Upper lobe of right lung (tissue), 1 donor: ENCODE results near the gene RPS25. TPM values are rescaled to one million over a fixed set of nuclear protein-coding genes. Genes with fewer than 3 reads are reported as not detected.

Experiments used
- ATAC-seq: fragments of 200-7000 bp; cut with Tn5 transposase; one replicate; pipeline ENCODE4 v1.9.1; 2020; ENCODE audit warnings: mild to moderate bottlenecking, moderate library complexity
- DNase-seq: peaks from one replicate; pipeline ENCODE4 v3.0.0-alpha.2; 2020
- H3K27ac ChIP-seq: fragments of 200-600 bp; one replicate; pipeline ENCODE4 v1.8.0; 2022
- H3K27me3 ChIP-seq: fragments of 200-600 bp; one replicate; pipeline ENCODE4 v1.8.0; 2022; ENCODE audit warnings: mild to moderate bottlenecking
- H3K36me3 ChIP-seq: fragments of 200-600 bp; one replicate; pipeline ENCODE4 v1.8.0; 2022
- H3K4me1 ChIP-seq: fragments of 200-600 bp; one replicate; pipeline ENCODE4 v1.8.0; 2022
- H3K4me3 ChIP-seq: fragments of 200-600 bp; one replicate; pipeline ENCODE4 v1.8.0; 2022; ENCODE audit warnings: mild to moderate bottlenecking
- H3K9me3 ChIP-seq: fragments of 200-600 bp; one replicate; pipeline ENCODE4 v1.8.0; 2022
- CTCF ChIP-seq: fragments of 200-600 bp; IDR thresholded peaks from one replicate; pipeline ENCODE4 v1.8.0; 2022; ENCODE audit warnings: antibody characterized with exemption
- intact Hi-C: fragments of 100-400 bp; cut with DNase I; formaldehyde crosslinking; loops from one replicate; pipeline ENCODE4 v1.11.0; 2022
- total RNA-seq: library from RNA; stranded (reverse); fragmentation: NEBNext Ultra II Directional; extraction: Animal tissue kit (Norgen Biotek cat#: 25700); gene quantifications from one replicate; pipeline ENCODE4 v1.2.1, GENCODE V29; 2021
- donor health status: DM: no; HTN: yes; CAD: no; lungs with severe emphysema.

Gene RPS25
- total RNA-seq, 1 donor from 2014 or later, result 850 TPM

GRCh38 chr11:119030329-119031047 is 12.3 kb upstream of the RPS25 start, which contains the start of gene SLC37A4:
Gene SLC37A4 (minus strand): TSS chr11:119030877.
- DNase-seq (peak; percentile 99), ATAC-seq (peak; percentile 98)
- Histone ChIP-seq H3K4me3 (peak within 1 kb of the TSS; percentile 71), H3K36me3 (peaks cover 6% of the 10 kb centered on the region), H3K9me3 (no peaks in the 10 kb centered on the region), H3K27me3 (no peaks in the 10 kb centered on the region), H3K27ac (peak within 1 kb of the TSS; percentile 69), H3K4me1 (peaks cover 18% of the 10 kb centered on the region)
- no peak for TF ChIP-seq CTCF
- intact Hi-C loops, result no loop called here

- intact Hi-C loops, result no loop called here
- Histone ChIP-seq H3K27me3 (no peaks in the 10 kb centered on the region), H3K4me3 (peak overlapping the region; percentile 71), H3K36me3 (peaks cover 10% of the 10 kb centered on the region), H3K4me1 (peaks cover 20% of the 10 kb centered on the region), H3K9me3 (no peaks in the 10 kb centered on the region), H3K27ac (peak overlapping the region; percentile 69)
- TF ChIP-seq CTCF, result no peak
- ATAC-seq (no peak), DNase-seq (no peak)
These were observed 11.8 kb upstream of the RPS25 start for GRCh38 chr11:119030029-119030328.

- H3K4me3 ChIP-seq, result peak overlapping the region; percentile 71
- peak; percentile 2 for ATAC-seq
- peaks cover 15% of the 10 kb centered on the region for H3K36me3 ChIP-seq
- H3K9me3 ChIP-seq, result no peaks in the 10 kb centered on the region
- no peak for TF ChIP-seq CTCF
- intact Hi-C loops, result no loop called here
- no peak for DNase-seq
- H3K27me3 ChIP-seq, result no peaks in the 10 kb centered on the region
- H3K27ac ChIP-seq, result peak overlapping the region; percentile 69
- H3K4me1 ChIP-seq, result peaks cover 23% of the 10 kb centered on the region
These were observed 11.3 kb upstream of the RPS25 start for GRCh38 chr11:119029340-119030028.

GRCh38 chr11:119029069-119029339 is 10.9 kb upstream of the RPS25 start:
- ATAC-seq (no peak), DNase-seq (no peak)
- intact Hi-C loops, result no loop called here
- Histone ChIP-seq H3K36me3 (peaks cover 20% of the 10 kb centered on the region), H3K27me3 (no peaks in the 10 kb centered on the region), H3K27ac (peak overlapping the region; percentile 69), H3K4me3 (no peak overlapping the region), H3K4me1 (peaks cover 27% of the 10 kb centered on the region), H3K9me3 (no peaks in the 10 kb centered on the region)
- no peak for TF ChIP-seq CTCF

- H3K27ac ChIP-seq, result peak overlapping the region; percentile 69
- H3K36me3 ChIP-seq, result peaks cover 25% of the 10 kb centered on the region
- no peaks in the 10 kb centered on the region for H3K9me3 ChIP-seq
- no peaks in the 10 kb centered on the region for H3K27me3 ChIP-seq
- ATAC-seq (no peak), DNase-seq (no peak)
- intact Hi-C loops, result no loop called here
- TF ChIP-seq CTCF, result no peak
- H3K4me1 ChIP-seq, result peaks cover 32% of the 10 kb centered on the region
- no peak overlapping the region for H3K4me3 ChIP-seq
These were observed 10.4 kb upstream of the RPS25 start for GRCh38 chr11:119028346-119029068.
